ENCODE data around the gene ABCF1. TPM values are rescaled to one million over a fixed set of nuclear protein-coding genes. Genes with fewer than 3 reads are reported as not detected.
A peak's percentile ranks its signal among the peaks of the same experiment; 100 is the strongest.

ABCF1 gene
- total and polyA plus RNA-seq, 5 donors from 2014 or later: 14.3 to 113 (median 18.4) TPM

DNA sequence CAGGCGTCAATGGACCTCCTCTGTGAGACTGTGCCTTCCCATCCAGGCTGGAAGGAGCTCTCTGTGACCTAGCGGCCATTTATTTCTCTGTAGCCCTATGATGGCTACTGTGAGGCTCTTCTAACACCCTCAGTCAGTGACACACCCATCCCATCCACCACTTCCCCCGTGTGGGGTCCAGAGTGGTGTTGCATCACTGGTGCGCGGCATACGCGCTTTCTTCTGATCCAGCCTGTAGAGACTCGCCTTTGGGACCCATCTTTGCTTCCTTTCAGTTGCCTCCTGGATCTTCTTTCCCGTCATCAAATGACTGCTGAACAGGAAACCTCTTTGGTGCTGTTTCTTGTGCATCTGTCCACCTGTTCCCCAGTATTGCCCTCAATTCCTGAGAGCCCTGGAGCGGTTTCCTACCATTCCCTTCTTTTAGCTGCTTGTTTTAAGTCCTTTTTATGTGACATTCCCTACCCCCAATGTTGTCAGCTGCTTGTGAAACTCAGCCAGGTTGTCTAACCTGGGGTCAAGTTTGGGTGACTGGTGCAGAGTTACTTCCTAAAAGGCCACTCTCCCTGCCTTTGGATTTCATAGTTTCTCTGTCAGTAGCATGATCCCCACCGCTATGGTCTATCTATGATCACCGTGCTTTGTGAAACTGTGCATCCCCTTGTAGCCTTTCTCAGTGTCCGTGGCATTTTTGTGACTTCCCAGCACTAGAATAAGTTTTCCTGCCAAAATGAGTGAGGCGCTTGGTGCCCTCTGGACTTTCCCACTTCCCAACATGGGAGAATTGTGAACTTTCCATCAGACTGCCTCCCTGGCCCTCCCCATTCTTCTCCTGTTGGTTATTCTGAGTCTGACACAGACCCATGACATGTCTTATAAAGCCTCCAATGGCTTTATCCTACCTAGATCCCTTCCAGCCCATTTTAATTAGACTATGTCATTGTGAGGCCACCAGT lies 8.5 kb upstream of the ABCF1 start:
- Histone ChIP-seq H3K9me3 (ENCODE audit: control insufficient read depth in 2 of 2, low read length in 2 of 2) (no peaks in the 10 kb centered on the region), H3K27ac (ENCODE audit: insufficient read depth, low read length, poor library complexity, severe bottlenecking) (no peak overlapping the region), H3K27me3 (ENCODE audit: control insufficient read depth, insufficient read depth, low read length) (no peaks in the 10 kb centered on the region), H3K4me3 (ENCODE audit: low read depth, low read length) (no peak overlapping the region), H3K36me3 (ENCODE audit: control insufficient read depth, insufficient read depth, low read length) (peaks cover 13% of the 10 kb centered on the region), H3K4me1 (ENCODE audit: control insufficient read depth, insufficient read depth, low read length, poor library complexity, severe bottlenecking) (peaks cover 6% of the 10 kb centered on the region)
- H3K36me3 Mint-ChIP-seq: peaks cover 13% of the 10 kb centered on the region
- DNase-seq (no peak), ATAC-seq (ENCODE audit: low read depth in 2 of 2) (no peak)
- no peaks in the 10 kb centered on the region for H3K27me3 Mint-ChIP-seq
- peak overlapping the region in 2 of 4 donors; percentile 10 to 58 for H3K4me3 Mint-ChIP-seq
- peaks cover 6 to 50% (median 25%) of the 10 kb centered on the region in 4 donors for H3K4me1 Mint-ChIP-seq
- no peaks in the 10 kb centered on the region for H3K9me3 Mint-ChIP-seq
- peak overlapping the region; percentile 20 to 94 (median 40) for H3K27ac Mint-ChIP-seq

DNA sequence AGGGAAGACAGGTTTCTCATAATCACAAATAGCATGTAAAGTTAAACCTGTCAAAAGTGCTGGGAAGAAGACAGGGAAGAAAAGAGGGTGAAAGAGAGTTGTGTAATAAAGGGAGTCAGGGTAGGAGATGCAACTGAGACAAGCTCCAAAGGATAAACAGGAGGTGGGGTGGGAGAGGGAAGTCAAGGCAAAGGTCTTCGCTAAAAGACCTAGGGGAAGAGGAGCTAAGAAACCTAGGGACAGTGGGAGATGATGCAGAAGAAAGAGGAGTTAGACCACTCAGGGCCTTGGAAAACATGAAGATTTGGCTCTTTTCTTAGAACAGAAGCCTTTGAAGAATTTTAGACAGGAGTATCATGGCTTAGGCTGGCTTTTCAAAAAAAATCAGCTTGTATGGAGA lies 7.1 kb upstream of the ABCF1 start:
- Mint-ChIP-seq H3K27me3 (no peaks in the 10 kb centered on the region), H3K4me3 (peak overlapping the region in 1 of 4 donors; percentile 41), H3K27ac (no peak overlapping the region), H3K9me3 (no peaks in the 10 kb centered on the region), H3K36me3 (peaks cover 13% of the 10 kb centered on the region), H3K4me1 (peaks cover 5 to 36% (median 16%) of the 10 kb centered on the region in 4 donors)
- Histone ChIP-seq H3K27ac (ENCODE audit: insufficient read depth, low read length, poor library complexity, severe bottlenecking) (no peak overlapping the region), H3K4me1 (ENCODE audit: control insufficient read depth, insufficient read depth, low read length, poor library complexity, severe bottlenecking) (no peaks in the 10 kb centered on the region), H3K36me3 (ENCODE audit: control insufficient read depth, insufficient read depth, low read length) (peaks cover 13% of the 10 kb centered on the region), H3K9me3 (ENCODE audit: control insufficient read depth in 2 of 2, low read length in 2 of 2) (no peaks in the 10 kb centered on the region), H3K27me3 (ENCODE audit: control insufficient read depth, insufficient read depth, low read length) (no peaks in the 10 kb centered on the region), H3K4me3 (ENCODE audit: low read depth, low read length) (no peak overlapping the region)
- DNase-seq (no peak), ATAC-seq (ENCODE audit: low read depth in 2 of 2) (no peak)

DNA sequence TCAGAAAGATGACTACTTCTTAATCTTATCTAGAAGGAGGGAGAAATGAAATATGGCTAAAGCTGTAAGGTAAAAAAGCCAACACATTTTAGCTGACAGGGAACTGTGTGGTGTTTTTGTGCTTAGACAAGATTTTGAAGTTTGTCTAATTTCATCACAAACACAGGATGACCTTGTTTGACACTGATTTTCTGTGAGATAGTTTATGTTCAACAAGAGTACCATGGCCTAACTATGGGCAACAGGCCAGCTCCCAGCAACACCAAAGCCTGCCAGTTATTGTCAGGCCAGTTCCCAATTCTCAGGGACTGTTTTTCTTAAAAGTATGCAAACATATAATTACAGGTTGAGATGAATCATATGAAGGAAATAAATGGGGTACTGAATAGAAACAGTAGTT lies 5.5 kb upstream of the ABCF1 start:
- Histone ChIP-seq H3K4me1 (ENCODE audit: control insufficient read depth, insufficient read depth, low read length, poor library complexity, severe bottlenecking) (peaks cover 5% of the 10 kb centered on the region), H3K27ac (ENCODE audit: insufficient read depth, low read length, poor library complexity, severe bottlenecking) (no peak overlapping the region), H3K9me3 (ENCODE audit: control insufficient read depth in 2 of 2, low read length in 2 of 2) (no peaks in the 10 kb centered on the region), H3K4me3 (ENCODE audit: low read depth, low read length) (no peak overlapping the region), H3K36me3 (ENCODE audit: control insufficient read depth, insufficient read depth, low read length) (peaks cover 13% of the 10 kb centered on the region), H3K27me3 (ENCODE audit: control insufficient read depth, insufficient read depth, low read length) (no peaks in the 10 kb centered on the region)
- Mint-ChIP-seq H3K9me3 (no peaks in the 10 kb centered on the region), H3K27me3 (peaks cover 2% of the 10 kb centered on the region), H3K27ac (peak overlapping the region in 1 of 3 donors; percentile 46), H3K36me3 (peaks cover 13% of the 10 kb centered on the region), H3K4me1 (peaks cover 8 to 38% (median 19%) of the 10 kb centered on the region in 4 donors), H3K4me3 (peak overlapping the region in 2 of 4 donors; percentile 48 to 75)
- ATAC-seq (ENCODE audit: low read depth in 2 of 2) (no peak), DNase-seq (no peak)

DNA sequence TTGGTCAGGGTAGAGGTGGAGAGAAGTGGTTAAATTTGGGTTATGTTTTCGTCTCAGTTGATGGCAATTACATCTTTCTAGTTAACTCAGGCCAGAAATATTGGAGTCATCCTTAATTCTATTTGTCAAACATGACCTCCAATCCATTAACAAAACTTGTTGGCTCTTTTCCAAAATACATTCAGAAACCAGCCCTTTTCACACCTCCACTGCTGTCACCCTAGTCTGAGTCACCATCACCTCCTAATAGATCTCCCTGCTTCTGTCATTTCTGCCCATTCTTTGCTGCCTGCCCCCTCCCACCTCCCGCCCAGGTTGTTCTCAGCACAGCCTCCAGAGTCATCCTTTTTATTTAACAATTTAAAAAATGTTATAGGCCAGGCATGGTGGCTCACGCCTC lies 3.0 kb upstream of the ABCF1 start:
- peaks cover under 1% of the 10 kb centered on the region for H3K36me3 Mint-ChIP-seq
- no peak overlapping the region for H3K4me3 ChIP-seq (ENCODE audit: low read depth, low read length)
- peaks cover 24% of the 10 kb centered on the region for H3K4me1 ChIP-seq (ENCODE audit: control insufficient read depth, insufficient read depth, low read length, poor library complexity, severe bottlenecking)
- H3K9me3 Mint-ChIP-seq: no peaks in the 10 kb centered on the region
- H3K4me3 Mint-ChIP-seq: peak overlapping the region in 1 of 4 donors; percentile 7
- DNase-seq: no peak
- peak overlapping the region in 1 of 3 donors; percentile 59 for H3K27ac Mint-ChIP-seq
- H3K27me3 ChIP-seq (ENCODE audit: control insufficient read depth, insufficient read depth, low read length): no peaks in the 10 kb centered on the region
- H3K4me1 Mint-ChIP-seq: peaks cover 20 to 55% (median 37%) of the 10 kb centered on the region in 4 donors
- no peaks in the 10 kb centered on the region for H3K9me3 ChIP-seq (ENCODE audit: control insufficient read depth in 2 of 2, low read length in 2 of 2)
- H3K27ac ChIP-seq (ENCODE audit: insufficient read depth, low read length, poor library complexity, severe bottlenecking): no peak overlapping the region
- no peak for ATAC-seq (ENCODE audit: low read depth in 2 of 2)
- H3K27me3 Mint-ChIP-seq: peaks cover 10% of the 10 kb centered on the region
- peaks cover under 1% of the 10 kb centered on the region for H3K36me3 ChIP-seq (ENCODE audit: control insufficient read depth, insufficient read depth, low read length)

DNA sequence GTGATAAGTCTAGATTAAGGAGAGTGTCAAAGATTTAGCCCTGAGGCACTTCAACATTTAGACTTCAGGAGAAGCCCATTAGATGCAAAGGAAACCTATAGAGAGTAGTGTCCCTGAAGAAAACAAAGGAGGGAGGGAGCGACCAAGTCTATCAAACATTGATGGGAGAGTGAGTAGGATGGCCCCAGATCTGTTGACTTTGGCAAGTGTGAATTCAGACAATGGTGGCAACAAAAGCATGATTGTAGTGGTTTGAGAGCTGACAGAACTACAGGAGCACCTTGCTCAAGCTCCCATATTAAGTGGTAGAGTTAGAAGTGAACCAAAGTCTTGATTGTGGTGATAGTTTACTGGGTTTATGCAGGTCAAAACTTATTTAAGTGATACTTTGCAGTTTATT lies 979 bp upstream of the ABCF1 start:
- Histone ChIP-seq H3K27me3 (ENCODE audit: control insufficient read depth, insufficient read depth, low read length) (no peaks in the 10 kb centered on the region), H3K9me3 (ENCODE audit: control insufficient read depth in 2 of 2, low read length in 2 of 2) (no peaks in the 10 kb centered on the region), H3K27ac (ENCODE audit: insufficient read depth, low read length, poor library complexity, severe bottlenecking) (peak overlapping the region; percentile 95), H3K4me3 (ENCODE audit: low read depth, low read length) (peak overlapping the region; percentile 92), H3K4me1 (ENCODE audit: control insufficient read depth, insufficient read depth, low read length, poor library complexity, severe bottlenecking) (peaks cover 41% of the 10 kb centered on the region), H3K36me3 (ENCODE audit: control insufficient read depth, insufficient read depth, low read length) (peaks cover 2% of the 10 kb centered on the region)
- peak overlapping the region; percentile 96 to 100 (median 100) for H3K27ac Mint-ChIP-seq
- no peaks in the 10 kb centered on the region for H3K36me3 Mint-ChIP-seq
- H3K4me1 Mint-ChIP-seq: peaks cover 24 to 67% (median 52%) of the 10 kb centered on the region in 4 donors
- ATAC-seq (ENCODE audit: low read depth in 2 of 2) (no peak), DNase-seq (no peak)
- H3K9me3 Mint-ChIP-seq: no peaks in the 10 kb centered on the region
- H3K4me3 Mint-ChIP-seq: peak overlapping the region; percentile 92 to 99 (median 98)
- peaks cover 10% of the 10 kb centered on the region for H3K27me3 Mint-ChIP-seq

DNA sequence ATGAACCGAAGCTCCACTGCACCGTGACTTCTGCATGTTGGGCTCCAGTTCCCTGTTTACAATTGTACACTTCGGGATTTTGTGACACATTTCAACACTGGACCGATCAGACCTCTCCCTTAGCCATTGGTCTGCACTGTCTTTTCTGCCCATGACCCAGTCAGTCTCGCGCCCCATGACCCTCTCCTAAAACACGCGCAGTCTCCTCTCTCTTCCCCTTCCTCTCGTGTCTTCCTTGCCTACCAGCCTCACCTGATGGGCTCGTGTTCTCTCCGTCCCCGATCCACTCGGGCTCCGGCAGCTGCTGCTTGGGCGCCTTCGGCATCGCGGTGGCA lies 535 bp upstream of the ABCF1 start:
- Mint-ChIP-seq H3K9me3 (no peaks in the 10 kb centered on the region), H3K4me1 (peaks cover 24 to 65% (median 52%) of the 10 kb centered on the region in 4 donors), H3K36me3 (no peaks in the 10 kb centered on the region), H3K27me3 (peaks cover 10% of the 10 kb centered on the region), H3K4me3 (peak overlapping the region; percentile 92 to 99 (median 98)), H3K27ac (peak overlapping the region; percentile 96 to 100 (median 100))
- Histone ChIP-seq H3K27ac (ENCODE audit: insufficient read depth, low read length, poor library complexity, severe bottlenecking) (peak overlapping the region; percentile 95), H3K4me1 (ENCODE audit: control insufficient read depth, insufficient read depth, low read length, poor library complexity, severe bottlenecking) (peaks cover 41% of the 10 kb centered on the region), H3K4me3 (ENCODE audit: low read depth, low read length) (peak overlapping the region; percentile 92), H3K36me3 (ENCODE audit: control insufficient read depth, insufficient read depth, low read length) (peaks cover 2% of the 10 kb centered on the region), H3K9me3 (ENCODE audit: control insufficient read depth in 2 of 2, low read length in 2 of 2) (no peaks in the 10 kb centered on the region), H3K27me3 (ENCODE audit: control insufficient read depth, insufficient read depth, low read length) (no peaks in the 10 kb centered on the region)
- no peak for DNase-seq
- ATAC-seq (ENCODE audit: low read depth in 2 of 2): peak; percentile 3 to 6

DNA sequence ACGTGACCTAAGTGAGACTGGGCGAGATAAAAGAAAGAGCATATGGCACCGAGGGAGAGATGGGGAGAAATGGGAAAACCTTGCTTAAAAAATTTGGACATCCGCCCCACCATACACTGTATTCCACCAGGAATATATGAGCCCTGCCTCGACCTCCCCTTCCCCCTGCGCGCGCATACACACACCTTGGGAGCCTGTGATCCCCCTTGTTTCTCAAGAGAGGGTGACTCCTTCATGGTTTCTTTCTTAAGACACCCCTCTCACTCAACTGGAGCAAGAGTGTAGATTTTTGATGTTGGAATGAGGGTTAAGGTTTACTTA lies 480 bp downstream of the ABCF1 start:
- H3K4me3 ChIP-seq (ENCODE audit: low read depth, low read length): peak overlapping the region; percentile 94
- H3K4me3 Mint-ChIP-seq: peak overlapping the region; percentile 92 to 99 (median 98)
- H3K36me3 Mint-ChIP-seq: no peaks in the 10 kb centered on the region
- H3K27ac Mint-ChIP-seq: peak overlapping the region; percentile 96 to 100 (median 100)
- no peaks in the 10 kb centered on the region for H3K27me3 ChIP-seq (ENCODE audit: control insufficient read depth, insufficient read depth, low read length)
- peaks cover 10% of the 10 kb centered on the region for H3K27me3 Mint-ChIP-seq
- no peaks in the 10 kb centered on the region for H3K9me3 ChIP-seq (ENCODE audit: control insufficient read depth in 2 of 2, low read length in 2 of 2)
- H3K4me1 Mint-ChIP-seq: peaks cover 27 to 63% (median 53%) of the 10 kb centered on the region in 4 donors
- H3K4me1 ChIP-seq (ENCODE audit: control insufficient read depth, insufficient read depth, low read length, poor library complexity, severe bottlenecking): peaks cover 41% of the 10 kb centered on the region
- no peaks in the 10 kb centered on the region for H3K9me3 Mint-ChIP-seq
- peak overlapping the region; percentile 95 for H3K27ac ChIP-seq (ENCODE audit: insufficient read depth, low read length, poor library complexity, severe bottlenecking)
- H3K36me3 ChIP-seq (ENCODE audit: control insufficient read depth, insufficient read depth, low read length): peaks cover 3% of the 10 kb centered on the region
- ATAC-seq (ENCODE audit: low read depth in 2 of 2) (no peak), DNase-seq (peak in 1 of 3 donors; percentile 17)
